HG02642 (cell line): Measurements from ENCODE around the gene ADSL.

Source experiments
- ATAC-seq: cut with Tn5 transposase; IDR thresholded peaks from one replicate; pipeline ENCODE4 v1.9.1; 2021; ENCODE audit warnings: mild to moderate bottlenecking; ENCODE audit not compliant: unreplicated experiment, poor library complexity

ADSL gene

DNA sequence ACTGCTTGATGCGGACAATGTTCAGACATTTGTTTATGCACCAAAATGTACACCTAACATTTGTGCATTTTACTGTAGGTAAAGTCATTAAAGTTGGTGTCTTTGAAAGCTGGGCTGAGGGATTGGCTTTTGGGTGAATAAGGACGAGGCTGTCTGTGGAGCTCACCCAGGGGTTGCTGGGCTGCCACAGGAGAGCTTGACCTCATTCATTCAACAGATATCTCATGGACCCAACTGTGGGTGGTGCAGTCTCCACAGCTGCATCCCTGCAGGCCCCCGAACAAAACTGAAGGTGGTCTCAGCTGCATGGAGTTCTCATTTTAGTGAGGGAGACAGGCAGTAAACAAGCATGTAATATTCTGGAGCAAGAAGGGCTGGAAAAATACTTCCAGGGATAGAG lies 56.8 kb downstream of the ADSL start:
- no peak for ATAC-seq

DNA sequence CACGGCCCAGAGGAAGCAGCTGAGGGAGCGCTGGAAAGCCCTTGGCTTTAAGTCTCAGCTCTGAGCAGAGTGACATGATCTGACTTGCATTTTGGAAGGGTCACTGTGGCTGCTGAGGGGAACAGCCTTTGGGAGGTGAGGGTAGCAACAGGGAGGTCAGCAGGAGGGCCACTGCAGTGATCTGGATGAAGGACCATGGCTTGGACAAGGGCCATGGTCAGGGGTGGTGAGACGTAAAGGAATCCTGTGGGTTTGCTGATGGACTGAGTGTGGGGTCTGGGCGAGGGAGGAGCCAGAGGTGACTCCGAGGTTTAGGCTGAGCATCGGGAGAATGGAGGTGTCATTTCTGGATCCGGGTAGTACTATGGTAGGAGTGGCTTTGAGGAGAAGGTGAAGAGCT lies 57.4 kb downstream of the ADSL start:
- no peak for ATAC-seq

DNA sequence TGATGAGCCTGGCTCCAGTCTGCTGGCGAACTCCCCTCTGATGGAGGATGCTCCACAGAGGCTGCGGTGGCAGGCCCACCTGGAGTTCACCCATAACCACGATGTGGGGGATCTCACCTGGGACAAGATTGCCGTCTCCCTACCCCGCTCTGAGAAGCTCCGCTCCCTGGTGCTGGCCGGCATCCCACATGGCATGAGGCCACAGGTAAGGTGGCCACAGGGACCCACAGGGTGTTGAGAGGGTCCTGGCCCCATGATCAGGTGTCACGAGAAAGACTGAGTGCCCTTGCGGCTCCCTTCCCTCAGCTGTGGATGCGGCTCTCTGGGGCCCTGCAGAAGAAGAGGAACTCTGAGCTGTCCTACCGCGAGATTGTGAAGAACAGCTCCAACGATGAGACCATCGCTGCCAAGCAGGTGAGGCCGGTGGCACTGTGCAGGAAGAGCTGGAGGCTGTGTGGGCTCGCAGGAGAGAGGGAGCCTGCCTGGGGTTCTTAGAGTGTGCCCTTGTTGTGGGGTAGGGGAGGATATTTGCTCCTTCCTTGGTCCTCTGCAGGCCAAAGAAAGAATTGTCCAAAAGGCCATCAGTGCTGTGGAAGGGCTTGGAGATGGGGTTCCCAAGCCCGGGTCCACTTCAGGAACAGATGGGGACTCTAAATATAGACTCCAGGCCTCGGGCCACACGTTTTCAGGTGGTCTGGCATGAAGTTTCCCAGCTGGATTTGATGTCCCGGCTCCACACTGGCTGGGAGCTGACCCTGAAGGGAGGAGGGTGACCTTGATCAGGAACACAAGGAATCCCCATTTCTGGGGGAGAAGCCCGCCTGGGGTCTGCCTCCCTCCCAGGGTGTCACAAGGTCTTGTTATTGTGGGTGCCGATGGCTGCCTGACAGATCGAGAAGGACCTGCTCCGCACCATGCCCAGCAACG lies 58.2 kb downstream of the ADSL start:
- ATAC-seq = no peak

DNA sequence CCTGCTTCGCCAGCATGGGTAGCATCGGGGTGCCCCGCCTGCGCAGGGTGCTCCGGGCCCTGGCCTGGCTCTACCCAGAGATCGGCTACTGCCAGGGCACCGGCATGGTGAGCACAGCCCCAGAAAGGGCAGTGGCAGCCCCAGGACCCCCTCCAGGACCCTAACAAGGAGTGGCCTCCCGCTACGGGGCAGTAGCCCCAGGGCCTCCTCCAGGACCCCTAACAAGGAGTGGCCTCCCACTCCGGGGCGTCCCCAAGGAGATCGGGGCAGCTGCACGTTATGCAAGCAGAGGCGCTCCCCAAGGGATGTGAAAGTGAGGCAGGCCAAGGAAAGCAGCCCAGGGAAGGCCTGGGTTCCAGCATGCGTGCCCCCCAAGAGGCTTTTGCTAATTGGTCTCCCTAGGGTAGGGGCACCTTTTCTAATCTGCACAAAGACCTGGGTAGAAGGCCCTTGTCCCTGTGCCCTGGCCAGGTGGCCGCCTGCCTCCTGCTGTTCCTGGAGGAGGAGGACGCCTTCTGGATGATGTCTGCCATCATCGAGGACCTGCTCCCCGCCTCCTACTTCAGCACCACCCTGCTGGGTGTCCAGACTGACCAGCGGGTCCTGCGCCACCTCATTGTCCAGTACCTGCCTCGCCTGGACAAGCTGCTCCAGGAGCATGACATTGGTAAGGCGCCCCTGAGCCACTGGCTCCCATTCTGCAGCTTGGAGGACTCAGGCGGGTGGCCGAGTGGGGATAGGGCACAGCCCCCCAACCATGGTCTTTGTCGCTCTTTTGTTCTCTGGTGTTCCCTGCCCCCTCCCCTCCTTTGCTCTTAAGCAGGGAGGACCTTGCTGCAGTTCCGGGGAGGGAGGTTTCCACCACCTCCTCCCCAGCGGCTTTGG lies 59.1 kb downstream of the ADSL start:
- no peak for ATAC-seq

DNA sequence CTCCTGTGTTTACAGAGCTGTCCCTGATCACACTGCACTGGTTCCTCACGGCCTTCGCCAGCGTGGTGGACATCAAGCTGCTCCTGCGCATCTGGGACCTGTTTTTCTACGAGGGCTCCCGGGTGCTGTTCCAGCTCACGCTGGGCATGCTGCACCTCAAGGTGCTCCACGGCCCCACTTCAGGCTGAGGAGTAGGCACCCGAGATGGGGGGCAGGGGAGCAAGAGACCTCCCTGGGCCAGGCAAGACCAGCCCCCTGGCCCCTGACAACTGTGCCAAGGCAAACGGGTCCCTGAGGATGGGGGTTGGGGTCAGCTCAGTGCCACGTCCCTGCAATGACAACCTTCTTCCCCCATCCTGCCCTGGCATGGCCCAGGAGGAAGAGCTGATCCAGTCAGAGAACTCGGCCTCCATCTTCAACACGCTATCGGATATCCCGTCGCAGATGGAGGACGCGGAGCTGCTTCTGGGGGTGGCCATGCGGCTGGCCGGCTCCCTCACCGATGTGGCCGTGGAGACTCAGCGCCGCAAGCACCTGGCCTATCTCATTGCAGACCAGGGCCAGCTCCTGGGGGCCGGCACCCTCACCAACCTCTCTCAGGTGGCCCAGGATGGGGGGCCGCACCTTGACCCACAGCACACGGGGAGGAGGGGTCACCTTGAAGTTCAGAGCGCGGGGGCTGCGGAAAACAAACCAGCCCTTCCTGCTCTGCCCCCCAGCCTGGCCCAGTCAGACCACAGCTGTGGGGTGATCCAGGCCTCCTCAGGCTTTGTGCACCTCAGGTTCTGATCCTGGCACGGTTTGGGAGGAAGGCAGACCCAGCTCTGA lies 60.0 kb downstream of the ADSL start:
- ATAC-seq = no peak

DNA sequence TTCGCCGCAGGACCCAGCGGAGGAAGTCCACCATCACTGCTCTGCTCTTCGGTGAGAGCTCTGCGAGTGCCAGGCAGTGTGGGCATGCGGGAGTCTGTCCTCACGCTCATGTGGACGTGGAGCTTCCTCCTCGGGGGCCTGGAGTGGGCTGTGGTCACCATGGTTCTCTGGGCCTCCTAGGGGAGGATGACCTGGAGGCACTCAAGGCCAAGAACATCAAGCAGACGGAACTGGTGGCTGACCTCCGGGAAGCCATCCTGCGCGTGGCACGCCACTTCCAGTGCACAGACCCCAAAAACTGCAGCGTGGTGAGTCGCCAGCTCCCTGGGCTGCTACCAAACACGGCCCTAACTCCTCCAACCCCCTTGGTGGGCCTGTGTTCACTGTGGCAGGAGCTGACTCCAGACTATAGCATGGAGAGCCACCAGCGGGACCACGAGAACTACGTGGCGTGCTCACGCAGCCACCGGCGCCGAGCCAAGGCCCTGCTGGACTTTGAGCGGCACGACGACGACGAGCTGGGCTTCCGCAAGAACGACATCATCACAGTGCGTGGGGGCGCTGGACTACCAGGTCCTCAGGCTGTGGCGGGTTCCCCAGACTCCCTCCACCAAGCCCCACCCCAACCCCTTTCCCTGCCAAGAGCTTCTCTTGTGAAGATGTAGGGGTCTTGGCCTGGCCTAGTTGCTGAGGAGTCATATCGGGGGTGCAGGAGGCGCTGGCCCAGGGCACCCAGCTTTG lies 60.9 kb downstream of the ADSL start:
- ATAC-seq = no peak

DNA sequence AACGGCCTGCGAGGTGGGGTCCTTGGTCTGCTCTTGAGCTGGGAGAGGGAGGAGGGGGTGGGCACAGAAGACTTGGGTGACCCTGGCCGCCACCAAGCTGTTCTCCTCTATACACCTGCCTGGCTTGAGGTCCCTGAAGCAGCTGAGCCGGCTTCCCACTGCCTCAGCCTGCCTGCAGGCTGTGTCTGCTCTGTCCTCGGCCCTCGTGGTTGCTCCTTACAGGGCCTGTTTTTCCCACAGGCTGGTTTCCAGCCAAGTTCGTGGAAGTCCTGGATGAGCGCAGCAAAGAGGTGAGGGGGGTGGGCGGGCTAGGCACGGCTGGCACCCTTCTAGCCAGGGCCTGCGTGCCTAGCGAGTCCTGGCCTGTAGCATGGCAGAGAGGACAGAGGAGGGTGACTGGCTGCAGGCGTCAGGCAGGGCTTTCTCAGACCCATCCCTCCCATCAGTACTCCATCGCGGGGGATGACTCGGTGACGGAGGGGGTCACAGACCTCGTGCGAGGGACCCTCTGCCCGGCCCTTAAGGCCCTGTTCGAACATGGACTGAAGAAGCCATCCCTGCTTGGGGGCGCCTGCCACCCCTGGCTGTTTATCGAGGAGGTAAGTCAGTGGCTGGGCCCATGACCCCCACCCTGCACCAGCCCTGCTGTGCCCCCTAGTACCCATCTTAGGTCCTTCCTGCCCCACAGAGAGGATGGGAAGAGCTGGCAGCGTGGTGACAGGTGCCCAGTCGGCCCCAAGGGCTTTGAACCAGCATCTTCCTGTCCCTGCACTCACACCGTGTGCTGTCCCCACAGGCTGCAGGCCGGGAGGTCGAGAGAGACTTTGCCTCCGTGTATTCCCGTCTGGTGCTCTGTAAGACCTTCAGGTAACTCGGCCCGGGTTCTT lies 61.8 kb downstream of the ADSL start:
- ATAC-seq = no peak

DNA sequence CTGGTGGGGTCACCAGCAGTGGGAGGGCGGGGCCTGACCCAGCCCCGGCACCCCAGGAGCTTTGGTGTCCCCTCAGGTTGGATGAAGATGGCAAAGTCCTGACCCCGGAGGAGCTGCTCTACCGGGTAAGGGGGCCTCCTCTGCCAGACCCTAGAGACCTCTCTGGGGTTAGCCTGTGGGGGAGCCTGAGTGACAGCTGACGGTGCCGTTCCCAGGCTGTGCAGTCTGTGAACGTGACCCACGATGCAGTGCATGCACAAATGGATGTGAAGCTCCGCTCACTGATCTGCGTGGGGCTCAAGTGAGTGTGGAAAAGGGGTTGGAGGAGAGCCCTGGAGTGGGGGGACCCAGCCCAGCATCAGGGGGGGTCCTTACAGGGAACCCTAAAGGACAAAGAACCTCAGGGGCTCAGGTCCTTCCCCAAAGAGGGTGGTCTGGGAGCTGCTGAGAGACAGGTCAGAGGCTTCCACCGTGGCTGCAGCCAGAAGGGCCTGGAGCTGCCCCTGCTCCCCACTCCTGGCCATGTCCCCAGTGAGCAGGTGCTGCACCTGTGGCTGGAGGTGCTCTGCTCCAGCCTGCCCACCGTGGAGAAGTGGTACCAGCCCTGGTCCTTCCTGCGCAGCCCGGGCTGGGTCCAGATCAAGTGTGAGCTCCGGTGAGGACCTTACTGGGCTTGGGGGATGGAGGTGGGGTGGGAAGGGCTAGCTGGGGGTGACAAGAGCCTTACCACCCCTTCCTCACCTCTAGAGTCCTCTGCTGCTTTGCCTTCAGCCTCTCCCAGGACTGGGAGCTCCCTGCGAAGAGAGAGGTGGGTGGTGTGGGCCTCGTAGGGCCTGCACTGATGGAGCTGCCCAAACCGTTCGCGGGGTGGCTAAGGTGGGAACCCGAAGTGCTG lies 62.7 kb downstream of the ADSL start:
- ATAC-seq = no peak

DNA sequence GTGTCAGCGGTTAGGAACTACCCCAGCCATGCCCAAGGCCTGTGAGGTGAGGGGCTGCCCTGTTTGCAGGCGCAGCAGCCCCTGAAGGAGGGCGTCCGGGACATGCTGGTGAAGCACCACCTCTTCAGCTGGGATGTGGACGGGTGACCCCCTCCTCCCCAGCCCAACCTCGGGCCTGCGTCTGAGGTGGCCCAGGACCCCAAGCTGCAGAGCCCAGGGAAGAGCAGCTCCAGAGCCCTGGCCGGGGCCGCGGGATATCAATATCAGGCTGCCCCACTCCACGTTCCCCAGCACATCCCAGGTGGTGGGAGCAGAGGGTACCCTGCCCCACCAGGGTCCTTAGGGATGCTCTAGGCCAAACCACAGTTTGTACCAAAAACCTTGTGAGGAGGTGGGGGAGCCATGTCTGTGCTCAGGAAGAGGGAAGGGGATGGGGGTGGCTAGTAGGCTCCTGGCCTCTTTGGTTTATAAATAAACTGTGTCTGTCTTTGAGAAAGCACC lies 63.4 kb downstream of the ADSL start:
- no peak for ATAC-seq

DNA sequence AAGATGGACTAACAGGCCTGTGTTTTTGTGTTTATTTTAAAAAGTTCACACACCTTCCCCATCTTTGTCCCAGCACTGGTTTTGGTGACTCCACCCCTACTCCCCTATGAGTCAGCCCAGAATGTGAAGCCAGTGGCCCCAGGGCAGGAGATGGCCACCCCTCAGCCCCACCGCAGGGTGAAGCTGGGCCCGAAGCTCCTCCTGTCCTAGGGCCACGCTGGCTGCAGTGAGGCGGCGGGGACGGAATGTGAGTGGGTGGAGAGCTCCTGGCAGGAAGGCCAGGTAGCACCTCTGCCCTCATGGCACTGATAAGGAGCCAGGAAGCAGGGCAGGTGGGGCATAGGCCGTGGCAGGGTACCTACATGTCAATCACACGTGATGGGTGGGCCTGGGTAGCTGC lies 64.0 kb downstream of the ADSL start:
- ATAC-seq = no peak

DNA sequence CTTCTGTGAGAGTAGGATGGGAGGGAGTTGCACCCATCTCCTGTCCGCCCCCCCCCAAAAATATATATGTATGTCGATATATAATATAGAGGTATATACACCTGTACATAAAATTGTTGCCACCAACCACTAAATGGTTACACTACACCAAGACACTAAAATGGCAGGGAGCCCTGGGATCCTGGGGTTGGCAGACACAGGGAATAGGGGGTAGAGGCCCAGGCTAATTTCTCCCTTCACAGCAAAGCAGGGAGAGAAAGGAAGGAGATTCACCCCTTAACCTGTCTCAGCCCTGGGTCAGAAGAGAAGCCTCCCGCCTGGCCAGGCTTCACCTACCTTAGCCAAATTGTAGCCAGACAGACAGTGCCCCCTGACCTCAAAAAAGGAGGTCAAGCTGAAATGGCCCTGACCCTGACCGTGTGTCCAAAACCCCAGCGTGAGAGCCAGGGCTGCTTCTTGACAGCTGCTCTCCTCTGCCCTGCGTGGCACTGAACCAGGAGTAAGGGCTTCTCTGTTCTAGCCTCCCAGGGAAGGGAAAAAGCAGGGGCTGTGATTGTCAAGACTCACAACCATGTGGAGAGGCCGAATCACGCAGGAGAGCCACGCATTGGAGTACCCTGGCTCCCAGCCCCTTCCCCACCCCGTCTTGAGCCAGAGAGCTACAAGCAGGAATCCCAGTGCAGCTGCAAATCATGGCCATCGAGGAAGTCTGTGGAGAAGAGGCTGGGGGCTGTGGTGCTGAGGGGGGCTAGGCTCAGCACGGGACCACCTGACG lies 64.6 kb downstream of the ADSL start:
- no peak for ATAC-seq

DNA sequence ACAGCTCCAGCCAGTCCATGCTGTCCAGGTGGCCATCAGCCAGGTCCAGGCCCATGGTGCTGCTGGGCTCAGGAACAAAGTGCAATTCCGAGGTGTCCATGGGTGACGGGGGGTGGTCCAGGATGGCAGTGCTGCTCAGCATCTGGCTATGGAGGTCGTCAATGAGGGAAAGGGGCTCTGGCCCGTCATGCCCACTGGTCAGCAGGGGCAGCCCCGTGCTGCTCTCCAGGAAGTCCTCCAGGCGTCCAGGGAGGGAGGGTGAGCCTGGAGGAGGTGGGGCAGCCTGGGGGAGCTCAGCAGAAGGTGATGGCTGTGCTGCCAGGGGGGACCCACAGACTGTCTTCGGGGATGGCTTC lies 65.2 kb downstream of the ADSL start:
- ATAC-seq = no peak

DNA sequence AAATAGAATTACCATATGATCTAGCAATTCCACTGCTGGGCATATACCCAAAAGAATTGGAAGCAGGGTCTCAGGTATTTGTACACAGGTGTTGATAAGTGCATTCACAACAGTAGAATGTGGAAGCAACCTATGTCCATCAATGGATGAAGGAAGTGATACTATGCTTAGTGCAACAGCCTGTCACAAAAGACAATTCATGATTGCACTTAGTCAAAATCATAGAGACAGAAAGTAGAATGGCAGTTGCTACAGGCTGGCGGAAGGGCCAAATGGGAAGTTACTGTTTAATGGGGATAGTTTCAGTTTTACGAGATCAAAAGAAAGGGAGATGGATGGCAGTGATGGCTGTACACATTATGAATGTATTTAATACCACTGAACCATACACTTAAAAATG lies 66.1 kb downstream of the ADSL start:
- ATAC-seq = no peak

DNA sequence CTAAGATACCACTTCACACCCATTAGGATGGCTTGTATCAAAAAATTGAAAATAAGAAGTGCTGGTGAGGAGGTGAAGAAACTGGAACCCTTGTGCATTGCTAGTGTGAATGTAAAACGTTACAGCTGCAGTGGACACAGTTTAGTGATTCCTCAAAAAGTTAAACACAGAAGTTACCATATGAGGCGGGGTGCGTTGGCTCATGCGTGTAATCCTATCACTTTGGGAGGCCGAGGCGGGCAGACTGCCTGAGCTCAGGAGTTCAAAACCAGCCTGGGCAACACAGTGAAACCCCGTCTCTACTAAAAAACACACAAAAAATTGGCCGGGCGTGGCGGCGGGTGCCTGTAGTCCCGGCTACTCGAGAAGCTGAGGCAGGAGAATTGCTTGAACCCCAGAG lies 67.6 kb downstream of the ADSL start:
- ATAC-seq = no peak

DNA sequence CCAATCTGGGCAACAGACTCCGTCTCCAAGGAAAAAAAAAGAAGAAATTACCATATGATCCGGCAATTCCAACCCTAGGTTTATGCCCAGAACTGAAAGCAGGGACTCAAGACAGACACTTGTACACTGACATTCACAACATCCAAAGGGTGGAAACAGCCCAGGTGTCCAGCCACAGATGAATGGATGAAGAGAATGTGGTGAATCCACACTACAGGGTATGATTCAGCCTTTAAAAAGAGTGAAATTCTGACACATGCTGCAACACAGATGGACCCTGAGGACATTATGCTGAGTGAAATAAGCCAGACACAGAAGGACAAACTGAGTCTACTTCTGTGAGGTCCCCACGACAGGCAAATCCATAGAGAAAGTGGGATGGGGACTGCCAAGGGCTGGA lies 68.0 kb downstream of the ADSL start:
- ATAC-seq = no peak

DNA sequence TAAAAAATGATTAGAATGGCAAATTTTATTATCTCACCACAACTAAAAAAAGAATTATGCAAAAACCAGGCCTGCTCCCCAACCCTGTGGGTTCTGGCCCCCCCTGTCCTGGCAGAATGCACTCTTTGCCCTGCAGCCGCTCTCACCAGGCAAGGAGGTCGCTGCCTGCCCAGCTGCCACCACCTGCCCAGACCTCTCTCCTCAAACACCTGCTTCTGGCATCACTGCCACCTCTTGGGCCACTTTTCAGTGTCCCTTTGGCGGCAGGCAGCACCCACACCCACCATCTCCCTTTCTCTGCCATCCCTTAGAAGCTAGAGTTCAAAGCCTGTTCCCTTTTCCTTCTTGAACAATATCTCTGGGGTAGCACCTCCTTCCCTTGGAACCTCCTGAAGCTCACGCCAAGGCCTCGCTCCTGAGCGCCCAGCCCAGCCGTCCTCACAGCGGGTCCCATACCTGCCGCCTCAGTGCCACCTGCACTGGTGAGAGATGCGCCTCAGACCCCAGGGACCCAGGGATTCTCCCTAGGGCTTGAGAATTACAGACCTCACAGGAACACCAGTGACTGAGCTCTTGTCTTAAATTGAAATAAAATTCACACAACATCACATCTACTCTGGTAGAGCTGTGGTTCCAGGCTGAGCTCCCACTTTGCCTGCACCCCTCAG lies 68.7 kb downstream of the ADSL start:
- ATAC-seq = no peak
